WTC11 (cell line): Measurements from ENCODE around the gene STK31. TPM values are rescaled to one million over a fixed set of nuclear protein-coding genes. Genes with fewer than 3 reads are reported as not detected.

ENCODE experiments used
- ATAC-seq: fragments of 200-7000 bp; cut with Tn5 transposase; 2 replicates; pipeline ENCODE4 v1.10.0; 2021; ENCODE audit warnings: mild to moderate bottlenecking, moderate library complexity
- CTCF ChIA-PET: fragments of 300-600 bp; sonication (Branson Sonifier 250); formaldehyde crosslinking; loops from one replicate; lab custom pipeline; 2021; ENCODE audit warnings: antibody characterized with exemption; lab: Charles Lee
- POLR2A ChIA-PET: fragments of 350-600 bp; sonication (Branson Sonifier 250); formaldehyde crosslinking; loops from one replicate; lab custom pipeline; 2021; ENCODE audit warnings: antibody characterized with exemption; lab: Charles Lee
- DNase-seq: peaks from one replicate; pipeline ENCODE4 v3.0.0; 2021; ENCODE audit warnings: low spot score
- H3K27ac Mint-ChIP-seq: 2 replicates; pipeline ENCODE4 v1.8.0; 2021; ENCODE audit warnings: mixed read lengths
- H3K27me3 Mint-ChIP-seq: 2 replicates; pipeline ENCODE4 v1.8.0; 2021; ENCODE audit warnings: low read depth, mild to moderate bottlenecking, moderate library complexity, mixed read lengths
- H3K36me3 Mint-ChIP-seq: 2 replicates; pipeline ENCODE4 v1.8.0; 2021; ENCODE audit warnings: mixed read lengths
- H3K4me1 Mint-ChIP-seq: 2 replicates; pipeline ENCODE4 v1.8.0; 2022; ENCODE audit warnings: mixed read lengths
- H3K4me3 Mint-ChIP-seq: 2 replicates; pipeline ENCODE4 v1.8.0; 2021; ENCODE audit warnings: mild to moderate bottlenecking, moderate library complexity, mixed read lengths
- H3K9me3 Mint-ChIP-seq: 2 replicates; pipeline ENCODE4 v1.8.0; 2021; ENCODE audit warnings: mixed read lengths
- AR ChIP-seq: fragments of 250-450 bp; sonication (Bioruptor Pico); IDR thresholded peaks from 2 replicates; pipeline ENCODE4 v1.9.0; 2021; ENCODE audit warnings: mild to moderate bottlenecking
- ATF2 ChIP-seq: sonication (generic); formaldehyde crosslinking; IDR thresholded peaks from 2 replicates; pipeline ENCODE4 v1.8.1; 2022; ENCODE audit warnings: low read depth, missing genetic modification reagents, borderline replicate concordance
- E2F1 ChIP-seq: sonication (generic); formaldehyde crosslinking; IDR thresholded peaks from 2 replicates; pipeline ENCODE4 v1.8.0; 2022; ENCODE audit warnings: mild to moderate bottlenecking, missing genetic modification reagents
- KAT7 ChIP-seq: sonication (generic); formaldehyde crosslinking; IDR thresholded peaks from 2 replicates; pipeline ENCODE4 v1.8.1; 2023; ENCODE audit warnings: missing genetic modification reagents, mild to moderate bottlenecking, borderline replicate concordance
- NFYB ChIP-seq: sonication (generic); formaldehyde crosslinking; conservative IDR thresholded peaks from 2 replicates; pipeline ENCODE4 v1.8.0; 2022; ENCODE audit warnings: low read depth, missing genetic modification reagents
- PRDM15 ChIP-seq: sonication (generic); formaldehyde crosslinking; IDR thresholded peaks from 2 replicates; pipeline ENCODE4 v1.8.0; 2022; ENCODE audit warnings: missing genetic modification reagents
- SOX15 ChIP-seq: fragments of 250-450 bp; sonication (Bioruptor Pico); IDR thresholded peaks from 2 replicates; pipeline ENCODE4 v1.9.0; 2021; ENCODE audit warnings: mild to moderate bottlenecking
- STAT6 ChIP-seq: sonication (generic); formaldehyde crosslinking; conservative IDR thresholded peaks from 2 replicates; pipeline ENCODE4 v1.8.1; 2023; ENCODE audit warnings: mild to moderate bottlenecking, low read depth, missing genetic modification reagents, moderate library complexity
- ZNF232 ChIP-seq: sonication (generic); formaldehyde crosslinking; IDR thresholded peaks from 2 replicates; pipeline ENCODE4 v1.8.0; 2022; ENCODE audit warnings: mild to moderate bottlenecking, missing genetic modification reagents
- ZNF317 ChIP-seq: sonication (generic); formaldehyde crosslinking; IDR thresholded peaks from 2 replicates; pipeline ENCODE4 v1.8.1; 2023; ENCODE audit warnings: low read depth, mild to moderate bottlenecking, moderate library complexity, missing genetic modification reagents, borderline replicate concordance
- ZNF532 ChIP-seq: fragments of 250-450 bp; sonication (Bioruptor Pico); IDR thresholded peaks from 2 replicates; pipeline ENCODE4 v1.9.0; 2021; ENCODE audit warnings: mild to moderate bottlenecking, borderline replicate concordance
- total RNA-seq: library from RNA; stranded (reverse); gene quantifications from 3 replicates; pipeline ENCODE4 v1.2.3, GENCODE V29; 2021

STK31 gene
- total RNA-seq, 1 experiment from 2014 or later = 0.42 TPM

GRCh38 chr7:23713285-23714149 lies 3.5 kb downstream of the STK31 start:
- DNase-seq (no peak), ATAC-seq (no peak)
- no peaks in the 10 kb centered on the region for H3K36me3 Mint-ChIP-seq
- H3K4me1 Mint-ChIP-seq = no peaks in the 10 kb centered on the region
- no peak overlapping the region for H3K27ac Mint-ChIP-seq
- TF ChIP-seq PRDM15 = no peak
- no peak for TF ChIP-seq ZNF317 (CRISPR knock-in tag)
- no peak for TF ChIP-seq STAT6 (CRISPR knock-in tag)
- no peak for TF ChIP-seq ZNF532 (CRISPR knock-in tag)
- TF ChIP-seq ATF2 (CRISPR knock-in tag) = no peak
- no peak for TF ChIP-seq E2F1 (CRISPR knock-in tag)
- no peak for TF ChIP-seq KAT7 (CRISPR knock-in tag)
- no peak for TF ChIP-seq SOX15 (CRISPR knock-in tag)
- H3K4me3 Mint-ChIP-seq = no peak overlapping the region
- H3K27me3 Mint-ChIP-seq = peaks cover 14% of the 10 kb centered on the region
- ChIA-PET CTCF (interaction anchor here (0.5 to 1.5 kb wide), 3 partner anchors 17 to 1266 kb away, joined by 3 to 8 read pairs (median 3); no protein-coding TSS in a partner anchor), POLR2A (no interaction called here)
- no peaks in the 10 kb centered on the region for H3K9me3 Mint-ChIP-seq

- H3K4me3 Mint-ChIP-seq = no peak overlapping the region
- no peak for ATAC-seq
- CTCF ChIA-PET = interaction anchor here (1.0 to 1.8 kb wide), 3 partner anchors 17 to 168 kb away, joined by 3 to 9 read pairs (median 8); no protein-coding TSS in a partner anchor
- POLR2A ChIA-PET = no interaction called here
- H3K36me3 Mint-ChIP-seq = no peaks in the 10 kb centered on the region
- peaks cover 20% of the 10 kb centered on the region for H3K27me3 Mint-ChIP-seq
- H3K9me3 Mint-ChIP-seq = no peaks in the 10 kb centered on the region
- H3K4me1 Mint-ChIP-seq = no peaks in the 10 kb centered on the region
- DNase-seq = no peak
- no peak overlapping the region for H3K27ac Mint-ChIP-seq
- TF ChIP-seq NFYB (CRISPR knock-in tag) = no peak
- TF ChIP-seq AR (CRISPR knock-in tag) = no peak
- TF ChIP-seq PRDM15 = no peak
- TF ChIP-seq ZNF232 = no peak
Observed at GRCh38 chr7:23714150-23714464, 4.1 kb downstream of the STK31 start.
